Activated naive CD8-positive, alpha-beta T cell treated with anti-CD3 and anti-CD28 coated beads for 36 hours (primary cell): ENCODE measurements around the gene POU6F2. TPM values are rescaled to one million over a fixed set of nuclear protein-coding genes. Genes with fewer than 3 reads are reported as not detected.

ENCODE experiments used
- DNase-seq: peaks from one replicate; pipeline ENCODE4 v3.0.0; 2021
- H3K27ac Mint-ChIP-seq: one replicate; pipeline ENCODE4 v1.8.0; 2022; ENCODE audit warnings: mild to moderate bottlenecking, moderate library complexity, mixed read lengths
- H3K27me3 Mint-ChIP-seq: one replicate; pipeline ENCODE4 v1.8.0; 2022; ENCODE audit warnings: mild to moderate bottlenecking, mixed read lengths
- H3K36me3 Mint-ChIP-seq: one replicate; pipeline ENCODE4 v1.8.0; 2021; ENCODE audit warnings: mild to moderate bottlenecking, mixed read lengths
- H3K4me1 Mint-ChIP-seq: one replicate; pipeline ENCODE4 v1.8.0; 2021; ENCODE audit warnings: mixed read lengths
- H3K4me3 Mint-ChIP-seq: one replicate; pipeline ENCODE4 v1.8.0; 2022; ENCODE audit warnings: mild to moderate bottlenecking, moderate library complexity, mixed read lengths
- H3K9me3 Mint-ChIP-seq: one replicate; pipeline ENCODE4 v1.8.0; 2022; ENCODE audit warnings: mixed read lengths
- total RNA-seq, 2 experiments: library from RNA; stranded (reverse); gene quantifications; one replicate each; pipeline ENCODE4 v1.2.3, GENCODE V29; 2021

Gene POU6F2
- total RNA-seq, 2 experiments from 2014 or later: not detected

DNA sequence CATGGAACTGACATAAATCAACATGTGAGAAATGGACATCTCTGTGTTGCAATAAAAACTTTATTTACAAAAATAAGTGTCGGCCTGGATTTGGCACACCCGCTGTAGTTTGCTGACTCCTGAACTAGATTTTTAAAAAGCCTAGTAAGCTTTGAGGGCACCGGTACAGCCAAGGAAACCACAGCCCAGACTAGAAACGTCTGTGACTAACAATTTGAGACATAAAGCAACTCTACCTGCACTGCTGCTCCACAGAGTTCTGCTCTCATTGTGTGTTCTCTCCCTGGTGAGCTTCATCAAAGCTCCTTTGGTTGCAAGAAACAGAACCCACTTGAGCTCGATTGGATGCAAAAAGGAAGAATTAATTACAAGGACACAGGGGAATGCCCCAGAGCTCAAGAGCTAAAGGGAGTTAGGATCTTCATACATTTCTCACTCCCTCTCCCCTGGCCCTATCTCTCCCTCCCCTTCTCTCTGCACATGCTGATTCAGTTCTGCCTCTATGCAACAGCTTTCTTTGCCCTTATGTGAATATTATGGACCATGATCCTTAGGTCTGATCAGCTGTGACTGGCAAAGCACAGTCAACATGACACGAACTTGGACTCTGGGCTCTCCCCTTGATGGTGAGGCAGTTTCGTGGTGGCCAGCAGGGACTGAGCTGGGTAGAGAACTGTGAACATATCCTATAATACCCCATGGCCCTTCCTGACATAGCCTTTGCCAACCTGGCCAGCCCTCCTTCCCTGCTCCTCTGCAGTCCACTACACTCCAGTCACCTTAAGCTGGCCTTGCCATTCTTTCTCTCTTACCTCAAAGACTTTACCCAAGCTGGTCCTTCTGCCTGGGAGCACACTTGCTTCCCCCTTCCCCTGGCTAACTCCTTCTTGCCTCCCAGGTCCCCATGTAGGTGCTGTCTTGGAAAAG lies 511.0 kb downstream of the POU6F2 start:
- no peak for DNase-seq
- Mint-ChIP-seq H3K4me1 (no peaks in the 10 kb centered on the region), H3K36me3 (no peaks in the 10 kb centered on the region), H3K4me3 (no peak overlapping the region), H3K9me3 (peaks cover 1% of the 10 kb centered on the region), H3K27ac (no peak overlapping the region), H3K27me3 (peaks cover 22% of the 10 kb centered on the region)

DNA sequence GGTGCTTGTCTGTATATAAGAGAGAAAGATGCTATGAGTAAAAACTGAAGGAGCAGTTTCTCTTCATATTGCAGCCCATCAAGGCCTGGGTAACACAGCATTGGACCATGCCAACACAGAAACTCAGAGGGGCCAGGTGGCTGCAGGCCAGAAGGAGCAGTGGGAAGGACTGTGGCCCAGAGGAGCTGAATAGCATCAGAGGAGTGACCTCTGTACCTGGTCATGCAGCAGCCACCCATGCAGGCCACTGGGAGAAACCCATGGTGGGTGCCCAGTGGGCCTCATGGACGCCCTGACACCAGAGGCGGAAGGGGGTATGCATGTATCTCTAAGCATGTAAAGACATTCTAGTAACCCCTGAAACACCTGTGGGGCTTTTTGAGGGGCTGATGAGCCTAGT lies 512.6 kb downstream of the POU6F2 start:
- Mint-ChIP-seq H3K4me1 (no peaks in the 10 kb centered on the region), H3K4me3 (no peak overlapping the region), H3K36me3 (no peaks in the 10 kb centered on the region), H3K27me3 (peaks cover 14% of the 10 kb centered on the region), H3K27ac (no peak overlapping the region), H3K9me3 (no peaks in the 10 kb centered on the region)
- no peak for DNase-seq

- Mint-ChIP-seq H3K4me1 (no peaks in the 10 kb centered on the region), H3K27ac (no peak overlapping the region), H3K4me3 (no peak overlapping the region)
Measured at GRCh38 chr7:39493934-39494333, 516.2 kb downstream of the POU6F2 start.

DNA sequence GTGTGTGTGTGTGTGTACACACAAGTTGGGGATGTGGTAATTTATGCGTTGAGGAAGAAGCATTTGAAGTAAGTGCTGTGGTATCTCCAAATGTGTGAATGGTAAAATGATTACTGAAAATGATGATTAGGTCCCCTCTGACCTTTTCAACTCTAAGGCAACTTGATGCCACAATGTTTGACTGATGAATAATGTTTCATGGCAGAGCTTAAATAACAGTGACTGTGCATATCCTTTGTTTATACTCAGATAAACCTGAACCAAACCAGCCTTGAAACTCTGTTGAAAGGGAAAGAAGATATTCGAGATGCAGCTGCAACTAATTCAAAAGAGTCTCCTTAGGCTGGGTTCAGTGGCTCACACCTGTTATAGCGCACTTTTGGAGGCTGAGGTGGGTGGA lies 523.6 kb downstream of the POU6F2 start:
- Mint-ChIP-seq H3K27ac (no peak overlapping the region), H3K27me3 (no peaks in the 10 kb centered on the region), H3K4me1 (peaks cover 3% of the 10 kb centered on the region), H3K9me3 (no peaks in the 10 kb centered on the region), H3K36me3 (no peaks in the 10 kb centered on the region), H3K4me3 (no peak overlapping the region)
- DNase-seq: no peak

More at GRCh38 chr7:39493934-39494333, 516.2 kb downstream of the POU6F2 start:
- Mint-ChIP-seq H3K9me3 (no peaks in the 10 kb centered on the region), H3K27me3 (peaks cover 7% of the 10 kb centered on the region), H3K36me3 (no peaks in the 10 kb centered on the region)
- no peak for DNase-seq

DNA sequence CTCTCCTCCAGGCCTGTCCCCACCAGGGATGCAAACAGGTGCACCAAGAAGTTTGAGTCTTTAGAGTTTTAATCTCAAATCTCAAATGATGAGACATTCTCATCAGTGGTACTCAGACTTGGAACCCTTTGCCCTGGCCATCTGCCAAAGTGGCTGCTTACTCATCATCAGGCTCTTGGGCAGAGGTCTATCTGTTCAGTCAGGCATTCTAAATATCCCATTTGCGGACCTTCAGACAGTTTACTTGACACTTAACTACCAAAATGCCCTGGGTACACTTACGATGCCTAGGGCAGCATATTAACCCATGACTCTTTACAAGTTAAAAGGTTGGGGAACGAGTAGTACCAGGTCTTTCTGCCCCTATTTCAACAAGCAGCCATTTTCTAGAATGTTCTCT lies 527.3 kb downstream of the POU6F2 start:
- Mint-ChIP-seq H3K9me3 (no peaks in the 10 kb centered on the region), H3K4me1 (peaks cover 7% of the 10 kb centered on the region), H3K27me3 (no peaks in the 10 kb centered on the region), H3K4me3 (no peak overlapping the region), H3K36me3 (no peaks in the 10 kb centered on the region), H3K27ac (no peak overlapping the region)
- no peak for DNase-seq

DNA sequence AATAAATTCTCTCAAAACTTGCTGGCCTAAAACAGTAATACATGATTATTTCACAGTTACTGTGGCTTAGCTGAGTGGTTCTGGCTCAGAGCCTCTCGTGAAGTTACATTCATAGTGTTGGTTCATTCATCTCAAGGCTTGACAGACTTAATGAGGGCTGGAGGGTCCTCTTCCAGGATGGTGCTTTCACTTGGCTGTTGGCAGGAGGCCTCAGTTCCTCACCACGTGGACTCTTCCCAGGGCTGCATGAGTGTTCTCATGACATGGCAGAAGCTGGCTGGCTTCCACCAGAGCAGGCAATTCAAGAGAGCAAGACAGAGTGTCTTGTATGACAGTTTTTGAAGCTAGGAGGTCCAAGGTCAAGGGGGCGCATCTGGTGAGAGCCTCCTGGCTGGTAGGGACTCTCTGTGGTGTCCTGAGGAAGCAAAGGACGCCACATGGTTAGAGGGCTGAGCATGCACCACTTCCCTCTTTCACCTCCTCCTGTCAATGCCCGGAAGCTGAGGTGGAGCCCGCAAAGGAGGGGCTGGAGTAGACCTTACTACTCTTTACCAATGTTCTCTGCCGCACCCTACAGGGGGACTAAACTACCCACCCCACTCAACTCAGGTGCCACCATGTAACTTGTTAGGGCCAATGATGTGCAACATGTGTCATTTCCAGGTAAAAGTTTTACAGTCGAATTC lies 530.3 kb downstream of the POU6F2 start:
- H3K27me3 Mint-ChIP-seq: no peaks in the 10 kb centered on the region
- no peak overlapping the region for H3K4me3 Mint-ChIP-seq
- no peaks in the 10 kb centered on the region for H3K36me3 Mint-ChIP-seq
- peaks cover 11% of the 10 kb centered on the region for H3K4me1 Mint-ChIP-seq
- no peak overlapping the region for H3K27ac Mint-ChIP-seq
- H3K9me3 Mint-ChIP-seq: peaks cover 2% of the 10 kb centered on the region
- DNase-seq: no peak

DNA sequence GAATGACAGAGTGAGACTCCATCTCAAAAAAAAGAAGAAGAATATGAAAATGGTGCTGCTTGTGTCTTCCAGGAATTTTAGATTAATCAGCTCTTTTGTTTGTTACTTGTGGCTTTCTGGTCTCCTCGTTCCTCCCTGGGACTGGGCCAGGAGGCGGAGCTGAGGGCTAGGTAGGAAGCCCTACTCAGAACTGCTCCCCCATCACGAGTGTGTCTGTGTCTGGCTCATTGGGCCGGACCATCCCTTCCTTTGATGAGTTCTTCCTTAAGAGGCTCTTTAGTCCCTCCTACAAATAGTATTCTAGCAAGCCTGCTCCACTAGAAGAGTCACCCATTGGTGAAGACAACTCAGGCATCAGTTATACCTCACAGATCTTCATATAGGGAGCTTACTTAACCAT lies 531.7 kb downstream of the POU6F2 start:
- Mint-ChIP-seq H3K4me3 (no peak overlapping the region), H3K36me3 (no peaks in the 10 kb centered on the region), H3K27me3 (no peaks in the 10 kb centered on the region), H3K27ac (no peak overlapping the region), H3K4me1 (peaks cover 11% of the 10 kb centered on the region), H3K9me3 (peaks cover 2% of the 10 kb centered on the region)
- DNase-seq: no peak

GRCh38 chr7:39509912-39510311 lies 532.2 kb downstream of the POU6F2 start:
- Mint-ChIP-seq H3K4me3 (no peak overlapping the region), H3K27ac (no peak overlapping the region), H3K4me1 (peaks cover 8% of the 10 kb centered on the region), H3K36me3 (no peaks in the 10 kb centered on the region), H3K9me3 (peaks cover 2% of the 10 kb centered on the region), H3K27me3 (no peaks in the 10 kb centered on the region)
- no peak for DNase-seq

- Mint-ChIP-seq H3K4me1 (peaks cover 8% of the 10 kb centered on the region), H3K4me3 (no peak overlapping the region), H3K36me3 (no peaks in the 10 kb centered on the region), H3K9me3 (peaks cover 2% of the 10 kb centered on the region), H3K27me3 (no peaks in the 10 kb centered on the region), H3K27ac (no peak overlapping the region)
- no peak for DNase-seq
Measured at GRCh38 chr7:39510864-39511354, 533.2 kb downstream of the POU6F2 start.

GRCh38 chr7:39515534-39516228 lies 538.0 kb downstream of the POU6F2 start:
- H3K4me1 Mint-ChIP-seq: peaks cover 3% of the 10 kb centered on the region
- no peak for DNase-seq
- no peaks in the 10 kb centered on the region for H3K27me3 Mint-ChIP-seq
- H3K9me3 Mint-ChIP-seq: peaks cover under 1% of the 10 kb centered on the region
- H3K36me3 Mint-ChIP-seq: no peaks in the 10 kb centered on the region
- H3K4me3 Mint-ChIP-seq: no peak overlapping the region
- H3K27ac Mint-ChIP-seq: no peak overlapping the region

DNA sequence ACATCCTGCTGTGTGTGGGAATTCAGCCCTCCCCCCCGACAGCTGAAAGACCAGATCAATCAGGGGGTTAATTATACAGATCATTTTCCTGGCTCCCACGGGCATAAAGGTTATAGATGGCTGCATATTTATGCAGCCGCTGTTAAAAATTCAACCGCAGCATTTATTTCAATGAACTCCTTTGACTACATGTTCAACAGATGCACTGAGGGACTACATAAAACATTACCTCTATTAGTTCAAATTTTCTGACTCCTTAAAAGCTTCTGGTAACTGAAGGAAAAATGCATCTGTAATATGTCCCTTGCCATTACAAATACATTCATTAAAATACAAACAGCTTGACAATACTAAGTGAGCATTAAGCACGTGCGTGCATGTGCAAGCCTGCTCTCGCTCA lies 538.8 kb downstream of the POU6F2 start:
- Mint-ChIP-seq H3K9me3 (no peaks in the 10 kb centered on the region), H3K36me3 (no peaks in the 10 kb centered on the region), H3K4me3 (no peak overlapping the region), H3K27ac (no peak overlapping the region), H3K27me3 (peaks cover under 1% of the 10 kb centered on the region), H3K4me1 (no peaks in the 10 kb centered on the region)
- DNase-seq: no peak

GRCh38 chr7:39517240-39517639 lies 539.5 kb downstream of the POU6F2 start:
- Mint-ChIP-seq H3K4me1 (no peaks in the 10 kb centered on the region), H3K27me3 (peaks cover 8% of the 10 kb centered on the region), H3K36me3 (no peaks in the 10 kb centered on the region), H3K9me3 (no peaks in the 10 kb centered on the region), H3K27ac (no peak overlapping the region), H3K4me3 (no peak overlapping the region)
- no peak for DNase-seq
